B cell (primary cell): ENCODE data around the gene DOC2B. TPM values are rescaled to one million over a fixed set of nuclear protein-coding genes. Genes with fewer than 3 reads are reported as not detected.

Source experiments
- ATAC-seq: fragments of 200-7000 bp; cut with Tn5 transposase; one replicate; pipeline ENCODE4 v1.10.0; 2021; ENCODE audit warnings: low read depth, mild to moderate bottlenecking, moderate number of reproducible peaks, moderate library complexity
- CTCF ChIA-PET: fragments of 350-600 bp; sonication (Branson Sonifier 250); formaldehyde crosslinking; loops from one replicate; lab custom pipeline; 2021; ENCODE audit warnings: antibody characterized with exemption, inconsistent platforms; lab: Charles Lee
- POLR2A ChIA-PET: fragments of 350-600 bp; sonication (Branson Sonifier 250); formaldehyde crosslinking; loops from one replicate; lab custom pipeline; 2021; ENCODE audit warnings: antibody characterized with exemption; lab: Charles Lee
- DNase-seq: peaks from one replicate; pipeline ENCODE4 v3.0.0; 2013
- H2AFZ ChIP-seq: 2 replicates; pipeline ENCODE4 v1.6.1; 2012; ENCODE audit warnings: mild to moderate bottlenecking, low read depth, low read length; ENCODE audit not compliant: insufficient read depth, poor library complexity, severe bottlenecking
- H3K27ac ChIP-seq, 2 donors: 1 replicate in 1 of 2; 2 replicates in 1 of 2; pipeline ENCODE4 v1.5.1; 2012 to 2013; ENCODE audit warnings: low read length in 2 of 2, mild to moderate bottlenecking in 2 of 2, moderate library complexity in 1 of 2
- H3K27me3 ChIP-seq, 4 experiments: fragments of 200-600 bp in 1 of 4; sonication (generic) in 1 of 4; replicated peaks in 1 of 4; 1 replicate in 2 of 4; 2 replicates in 2 of 4; pipeline versions ENCODE4 v1.6.1 to v1.7.0; 2013 to 2016; ENCODE audit warnings: low read length in 3 of 4, mild to moderate bottlenecking in 2 of 4, mixed read lengths in 1 of 4, moderate library complexity in 1 of 4; ENCODE audit not compliant: insufficient read depth in 4 of 4, control insufficient read depth in 3 of 4; ENCODE audit errors: control extremely low read depth in 1 of 4
- H3K36me3 ChIP-seq, 2 experiments: replicated peaks in 1 of 2; 1 replicate in 1 of 2; 2 replicates in 1 of 2; pipeline versions ENCODE4 v1.6.1 to v1.7.1; 2013; ENCODE audit warnings: low read length in 1 of 2; ENCODE audit not compliant: insufficient read depth in 2 of 2, control insufficient read depth in 1 of 2; ENCODE audit errors: control extremely low read depth in 1 of 2, extremely low read depth in 1 of 2
- H3K4me1 ChIP-seq, 2 donors: fragments of 200-600 bp in 1 of 2; sonication (generic) in 1 of 2; 1 replicate in 1 of 2; 2 replicates in 1 of 2; pipeline versions ENCODE4 v1.5.1 to v1.6.1; 2013 to 2017; ENCODE audit warnings: low read length in 2 of 2; ENCODE audit not compliant: control insufficient read depth in 2 of 2, insufficient read depth in 2 of 2
- H3K4me2 ChIP-seq: replicated peaks from 2 replicates; pipeline ENCODE3; 2012; ENCODE audit warnings: mild to moderate bottlenecking, low read depth, low read length; ENCODE audit not compliant: poor library complexity, severe bottlenecking
- H3K4me3 ChIP-seq, 5 experiments: fragments of 200-600 bp in 1 of 5; sonication (generic) in 1 of 5; 1 replicate in 3 of 5; 2 replicates in 2 of 5; pipeline versions ENCODE4 v1.5.1 to v1.7.0; 2011 to 2016; ENCODE audit warnings: low read length in 4 of 5, mild to moderate bottlenecking in 4 of 5, low read depth in 2 of 5, control low read depth in 1 of 5, moderate library complexity in 1 of 5; ENCODE audit not compliant: insufficient read depth in 1 of 5; ENCODE audit errors: control extremely low read depth in 1 of 5, extremely low read depth in 1 of 5
- H3K79me2 ChIP-seq: fragments of 200-600 bp; sonication (generic); one replicate; pipeline ENCODE4 v1.6.0; 2016; ENCODE audit warnings: low read length; ENCODE audit not compliant: control insufficient read depth, insufficient read depth
- H3K9ac ChIP-seq: fragments of 200-600 bp; sonication (generic); 2 replicates; pipeline ENCODE4 v1.6.1; 2017; ENCODE audit warnings: mild to moderate bottlenecking, low read length, moderate library complexity
- H3K9me3 ChIP-seq, 3 donors: one replicate each; pipeline versions ENCODE4 v1.6.1 to v1.7.1; 2013; ENCODE audit warnings: low read length in 2 of 3; ENCODE audit not compliant: control insufficient read depth in 2 of 3, insufficient read depth in 1 of 3; ENCODE audit errors: control extremely low read depth in 1 of 3
- H4K20me1 ChIP-seq: 2 replicates; pipeline ENCODE4 v1.6.0; 2012; ENCODE audit warnings: mild to moderate bottlenecking, low read length; ENCODE audit not compliant: insufficient read depth, control insufficient read depth, poor library complexity, severe bottlenecking
- H3K27ac Mint-ChIP-seq: one replicate; pipeline ENCODE4 v1.8.0; 2021; ENCODE audit warnings: mixed read lengths
- H3K27me3 Mint-ChIP-seq: one replicate; pipeline ENCODE4 v1.8.0; 2021; ENCODE audit warnings: mixed read lengths
- H3K4me1 Mint-ChIP-seq: one replicate; pipeline ENCODE4 v1.8.0; 2021; ENCODE audit warnings: mixed read lengths
- H3K4me3 Mint-ChIP-seq: one replicate; pipeline ENCODE4 v1.8.0; 2021; ENCODE audit warnings: mixed read lengths
- H3K9me3 Mint-ChIP-seq: one replicate; pipeline ENCODE4 v1.8.0; 2022; ENCODE audit warnings: mixed read lengths; ENCODE audit not compliant: insufficient read depth
- EZH2 ChIP-seq: IDR thresholded peaks from 2 replicates; pipeline ENCODE4 v1.6.1; 2012; ENCODE audit warnings: borderline replicate concordance, low read depth, mild to moderate bottlenecking, moderate library complexity, low read length; ENCODE audit not compliant: insufficient read depth, poor library complexity, severe bottlenecking
- WGBS: methylation state at CpG from one replicate; pipeline ENCODE4 v1.1.5; 2013; ENCODE audit warnings: missing lambda C conversion rate; ENCODE audit not compliant: insufficient coverage; 5-methylcytosine and 5-hydroxymethylcytosine counted together
- intact Hi-C: fragments of 100-400 bp; cut with micrococcal nuclease; formaldehyde crosslinking; loops from one replicate; pipeline ENCODE4 v1.10.0; 2022
- polyA plus RNA-seq: library from polyadenylated mRNA; depleted of rRNA; stranded (reverse); fragments of >200 nt; gene quantifications from 2 replicates; pipeline ENCODE4 v1.2.3, GENCODE V29; 2012
- total RNA-seq, 2 donors: library from RNA; stranded (reverse); fragments of 120-200 nt in 1 of 2; gene quantifications; 1 replicate in 1 of 2; 2 replicates in 1 of 2; pipeline versions ENCODE4 v1.2.3 to v1.2.4, GENCODE V29; 2013 to 2022
- TF ChIP-seq, protein P1 (sequence below): fragments of 200-600 bp; IDR thresholded peaks from one replicate; pipeline ENCODE4 v1.8.0; 2022; ENCODE audit warnings: antibody characterized with exemption, mild to moderate bottlenecking

The DOC2B gene
- total and polyA plus RNA-seq, 2 donors (not counting 1 experiment from before 2014, with no cell fraction given), result not detected

- DNase-seq (no peak), ATAC-seq (no peak)
- ChIA-PET POLR2A (no interaction called here), CTCF (no interaction called here)
- H4K20me1 ChIP-seq, result no peaks in the 10 kb centered on the region
- intact Hi-C loops, result no loop called here
- TF ChIP-seq, protein P1, sequence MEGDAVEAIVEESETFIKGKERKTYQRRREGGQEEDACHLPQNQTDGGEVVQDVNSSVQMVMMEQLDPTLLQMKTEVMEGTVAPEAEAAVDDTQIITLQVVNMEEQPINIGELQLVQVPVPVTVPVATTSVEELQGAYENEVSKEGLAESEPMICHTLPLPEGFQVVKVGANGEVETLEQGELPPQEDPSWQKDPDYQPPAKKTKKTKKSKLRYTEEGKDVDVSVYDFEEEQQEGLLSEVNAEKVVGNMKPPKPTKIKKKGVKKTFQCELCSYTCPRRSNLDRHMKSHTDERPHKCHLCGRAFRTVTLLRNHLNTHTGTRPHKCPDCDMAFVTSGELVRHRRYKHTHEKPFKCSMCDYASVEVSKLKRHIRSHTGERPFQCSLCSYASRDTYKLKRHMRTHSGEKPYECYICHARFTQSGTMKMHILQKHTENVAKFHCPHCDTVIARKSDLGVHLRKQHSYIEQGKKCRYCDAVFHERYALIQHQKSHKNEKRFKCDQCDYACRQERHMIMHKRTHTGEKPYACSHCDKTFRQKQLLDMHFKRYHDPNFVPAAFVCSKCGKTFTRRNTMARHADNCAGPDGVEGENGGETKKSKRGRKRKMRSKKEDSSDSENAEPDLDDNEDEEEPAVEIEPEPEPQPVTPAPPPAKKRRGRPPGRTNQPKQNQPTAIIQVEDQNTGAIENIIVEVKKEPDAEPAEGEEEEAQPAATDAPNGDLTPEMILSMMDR, result no peak
- no peak for TF ChIP-seq EZH2
- WGBS, result 90% methylated on average over 8 of the region's 15 CpGs
- Mint-ChIP-seq H3K27ac (no peak overlapping the region), H3K4me1 (no peaks in the 10 kb centered on the region), H3K4me3 (no peak overlapping the region), H3K27me3 (no peaks in the 10 kb centered on the region), H3K9me3 (no peaks in the 10 kb centered on the region)
- H3K4me3 ChIP-seq, result no peak overlapping the region
- peaks cover 0 to 6% (median 0%) of the 10 kb centered on the region in 3 donors for H3K9me3 ChIP-seq
- H3K4me2 ChIP-seq, result no peak overlapping the region
- H3K27ac ChIP-seq, result no peak overlapping the region
- H3K36me3 ChIP-seq, result no peaks in the 10 kb centered on the region
- H2AFZ ChIP-seq, result no peak overlapping the region
- H3K27me3 ChIP-seq, result peaks cover 0 to 4% (median 0%) of the 10 kb centered on the region in 4 experiments
- H3K4me1 ChIP-seq, result no peaks in the 10 kb centered on the region
- no peaks in the 10 kb centered on the region for H3K79me2 ChIP-seq
- H3K9ac ChIP-seq, result no peak overlapping the region
Observed at GRCh38 chr17:229709-230394, 48.4 kb upstream of the DOC2B start.

- Histone ChIP-seq H3K9me3 (peaks cover 0 to 6% (median 0%) of the 10 kb centered on the region in 3 donors), H3K9ac (no peak overlapping the region), H3K79me2 (no peaks in the 10 kb centered on the region), H3K4me2 (no peak overlapping the region), H3K4me3 (no peak overlapping the region), H3K27ac (no peak overlapping the region), H2AFZ (no peak overlapping the region), H4K20me1 (no peaks in the 10 kb centered on the region), H3K27me3 (peaks cover 0 to 4% (median 0%) of the 10 kb centered on the region in 4 experiments), H3K4me1 (no peaks in the 10 kb centered on the region), H3K36me3 (no peaks in the 10 kb centered on the region)
- intact Hi-C loops, result no loop called here
- TF ChIP-seq, protein P1, result no peak
- no peak for TF ChIP-seq EZH2
- 68% methylated on average over 7 of the region's 8 CpGs for WGBS
- DNase-seq (no peak), ATAC-seq (no peak)
- no peak overlapping the region for H3K4me3 Mint-ChIP-seq
- ChIA-PET CTCF (no interaction called here), POLR2A (no interaction called here)
- no peaks in the 10 kb centered on the region for H3K27me3 Mint-ChIP-seq
- H3K9me3 Mint-ChIP-seq, result no peaks in the 10 kb centered on the region
- H3K27ac Mint-ChIP-seq, result no peak overlapping the region
- no peaks in the 10 kb centered on the region for H3K4me1 Mint-ChIP-seq
Observed at GRCh38 chr17:228951-229708, 47.7 kb upstream of the DOC2B start.
